Uterus (tissue), 4 donors: ENCODE data around the gene CDKAL1. TPM values are rescaled to one million over a fixed set of nuclear protein-coding genes. Genes with fewer than 3 reads are reported as not detected.

ENCODE experiments used
- DNase-seq, 2 donors: peaks; one replicate each; pipeline ENCODE4 v3.0.0-alpha.2; 2019 to 2020
- H3K27ac ChIP-seq, 2 donors: fragments of 200-600 bp; sonication (generic); 1 replicate in 1 of 2; 2 replicates in 1 of 2; pipeline ENCODE4 v1.5.1; 2016 to 2018
- H3K27me3 ChIP-seq, 2 donors: fragments of 200-600 bp; sonication (generic); one replicate each; pipeline ENCODE4 v1.5.1; 2018 to 2019; ENCODE audit warnings: control low read depth in 1 of 2
- H3K36me3 ChIP-seq, 2 donors: fragments of 200-600 bp; sonication (generic); one replicate each; pipeline ENCODE4 v1.5.1; 2019; ENCODE audit warnings: control low read depth in 1 of 2
- H3K4me1 ChIP-seq, 2 donors: fragments of 200-600 bp; sonication (generic); one replicate each; pipeline ENCODE4 v1.5.1; 2018 to 2019; ENCODE audit warnings: control low read depth in 1 of 2
- H3K4me3 ChIP-seq, 2 donors: fragments of 200-600 bp; sonication (generic); 1 replicate in 1 of 2; 2 replicates in 1 of 2; pipeline ENCODE4 v1.5.1; 2018 to 2019; ENCODE audit warnings: mild to moderate bottlenecking in 1 of 2
- H3K9me3 ChIP-seq, 2 donors: fragments of 200-600 bp; sonication (generic); one replicate each; pipeline ENCODE4 v1.5.1; 2019; ENCODE audit warnings: control low read depth in 1 of 2
- CTCF ChIP-seq, 4 experiments: fragments of 200-600 bp in 2 of 4; fragments of 450-650 bp in 2 of 4; sonication (generic) in 2 of 4; IDR thresholded peaks; one replicate each; pipeline ENCODE4 v1.5.1; 2016 to 2019; ENCODE audit warnings: antibody characterized with exemption in 4 of 4, mild to moderate bottlenecking in 2 of 4, moderate library complexity in 1 of 4
- POLR2A ChIP-seq, 2 donors: fragments of 450-650 bp; IDR thresholded peaks; one replicate each; pipeline ENCODE4 v1.6.1; 2016; ENCODE audit warnings: antibody characterized with exemption in 2 of 2, mild to moderate bottlenecking in 1 of 2, moderate library complexity in 1 of 2
- intact Hi-C: fragments of 100-400 bp; cut with DNase I; formaldehyde crosslinking; loops from one replicate; pipeline ENCODE4 v1.15.1; 2023; ENCODE audit warnings: low total_unique reads
- total RNA-seq, 4 donors: library from RNA; depleted of rRNA in 3 of 4; stranded (reverse); fragments of >200 nt in 3 of 4; gene quantifications; one replicate each; pipeline versions ENCODE4 v1.1.0 to v1.2.4, GENCODE V29; 2014 to 2023
- donor health status: DM: yes; HTN: yes; CAD: no.

CDKAL1 gene
- total RNA-seq, 4 donors from 2014 or later: 5.0 to 51.7 (median 18.9) TPM

GRCh38 chr6:21262504-21262903 is 728.2 kb downstream of the CDKAL1 start:
- no peak overlapping the region for H3K27ac ChIP-seq
- no peak overlapping the region for H3K4me3 ChIP-seq
- no peak for DNase-seq
- no peaks in the 10 kb centered on the region for H3K36me3 ChIP-seq
- no peaks in the 10 kb centered on the region for H3K9me3 ChIP-seq
- no peaks in the 10 kb centered on the region for H3K4me1 ChIP-seq
- intact Hi-C loops: no loop called here
- no peak for TF ChIP-seq CTCF (IDR thresholded peaks at IDR 0.05)
- TF ChIP-seq POLR2A (IDR thresholded peaks at IDR 0.05): no peak
- H3K27me3 ChIP-seq: no peaks in the 10 kb centered on the region

- H3K36me3 ChIP-seq: no peaks in the 10 kb centered on the region
- H3K4me3 ChIP-seq: no peak overlapping the region
- H3K27me3 ChIP-seq: no peaks in the 10 kb centered on the region
- no peaks in the 10 kb centered on the region for H3K4me1 ChIP-seq
- no peak overlapping the region for H3K27ac ChIP-seq
- H3K9me3 ChIP-seq: no peaks in the 10 kb centered on the region
- DNase-seq: no peak
- TF ChIP-seq POLR2A (IDR thresholded peaks at IDR 0.05) (no peak), CTCF (IDR thresholded peaks at IDR 0.05) (no peak)
- intact Hi-C loops: no loop called here
These were observed 729.5 kb downstream of the CDKAL1 start for GRCh38 chr6:21263531-21264287.

- H3K27ac ChIP-seq: no peak overlapping the region
- no peaks in the 10 kb centered on the region for H3K4me1 ChIP-seq
- intact Hi-C loops: no loop called here
- no peaks in the 10 kb centered on the region for H3K27me3 ChIP-seq
- H3K9me3 ChIP-seq: no peaks in the 10 kb centered on the region
- TF ChIP-seq CTCF (IDR thresholded peaks at IDR 0.05): no peak
- TF ChIP-seq POLR2A (IDR thresholded peaks at IDR 0.05): no peak
- no peaks in the 10 kb centered on the region for H3K36me3 ChIP-seq
- DNase-seq: no peak
- no peak overlapping the region for H3K4me3 ChIP-seq
These were observed 730.2 kb downstream of the CDKAL1 start for GRCh38 chr6:21264288-21265033.

- no peak for TF ChIP-seq POLR2A (IDR thresholded peaks at IDR 0.05)
- no peak for TF ChIP-seq CTCF (IDR thresholded peaks at IDR 0.05)
- no peaks in the 10 kb centered on the region for H3K36me3 ChIP-seq
- H3K9me3 ChIP-seq: no peaks in the 10 kb centered on the region
These were observed 730.9 kb downstream of the CDKAL1 start for GRCh38 chr6:21265034-21265729.

GRCh38 chr6:21265730-21266044 is 731.4 kb downstream of the CDKAL1 start:
- H3K36me3 ChIP-seq: no peaks in the 10 kb centered on the region
- intact Hi-C loops: no loop called here
- no peaks in the 10 kb centered on the region for H3K27me3 ChIP-seq
- no peak overlapping the region for H3K27ac ChIP-seq
- no peak overlapping the region for H3K4me3 ChIP-seq
- no peak for DNase-seq
- no peak for TF ChIP-seq CTCF (IDR thresholded peaks at IDR 0.05)
- no peak for TF ChIP-seq POLR2A (IDR thresholded peaks at IDR 0.05)
- H3K9me3 ChIP-seq: no peaks in the 10 kb centered on the region
- no peaks in the 10 kb centered on the region for H3K4me1 ChIP-seq

More at GRCh38 chr6:21265034-21265729, 730.9 kb downstream of the CDKAL1 start:
- intact Hi-C loops: no loop called here
- Histone ChIP-seq H3K4me3 (no peak overlapping the region), H3K27ac (no peak overlapping the region), H3K27me3 (no peaks in the 10 kb centered on the region), H3K4me1 (no peaks in the 10 kb centered on the region)
- DNase-seq: no peak
